ENCODE results near the gene EXOC4. TPM values are rescaled to one million over a fixed set of nuclear protein-coding genes. Genes with fewer than 3 reads are reported as not detected.

Gene EXOC4
- total and polyA plus RNA-seq, 9 donors = 26.8 to 80.5 (median 70.7) TPM

DNA sequence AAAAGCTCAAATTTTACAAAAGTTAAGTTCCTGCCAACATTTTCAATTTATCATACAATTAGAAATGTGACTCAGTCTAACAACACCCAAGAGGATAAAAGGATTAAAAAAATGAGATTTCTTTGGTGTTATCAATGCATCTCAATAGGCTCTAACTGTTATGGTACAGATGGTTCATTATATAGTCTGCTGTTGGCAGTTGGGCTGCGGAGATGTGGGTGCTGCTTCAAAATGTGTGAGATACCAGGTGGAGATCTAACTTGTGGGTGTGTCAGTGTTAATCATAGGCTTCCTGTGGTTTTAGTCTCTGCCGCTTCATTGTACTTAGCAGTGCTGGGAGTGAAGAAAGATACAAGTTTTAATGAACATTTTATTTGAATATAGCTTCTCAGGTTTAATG is 231.2 kb downstream of the EXOC4 start:
- H3K27me3 ChIP-seq = no peaks in the 10 kb centered on the region
- H3K9me3 ChIP-seq = no peaks in the 10 kb centered on the region
- 88 to 99% (median 92%) methylated on average over 2 of the region's 2 CpGs for WGBS, 3 donors
- no peak for DNase-seq
- H3K4me3 ChIP-seq = no peak overlapping the region
- intact Hi-C loops (cut with DNase I) = no loop called here
- TF ChIP-seq EP300 (IDR thresholded peaks at IDR 0.05) = no peak
- TF ChIP-seq POLR2A (IDR thresholded peaks at IDR 0.05) = no peak
- TF ChIP-seq, protein P1, sequence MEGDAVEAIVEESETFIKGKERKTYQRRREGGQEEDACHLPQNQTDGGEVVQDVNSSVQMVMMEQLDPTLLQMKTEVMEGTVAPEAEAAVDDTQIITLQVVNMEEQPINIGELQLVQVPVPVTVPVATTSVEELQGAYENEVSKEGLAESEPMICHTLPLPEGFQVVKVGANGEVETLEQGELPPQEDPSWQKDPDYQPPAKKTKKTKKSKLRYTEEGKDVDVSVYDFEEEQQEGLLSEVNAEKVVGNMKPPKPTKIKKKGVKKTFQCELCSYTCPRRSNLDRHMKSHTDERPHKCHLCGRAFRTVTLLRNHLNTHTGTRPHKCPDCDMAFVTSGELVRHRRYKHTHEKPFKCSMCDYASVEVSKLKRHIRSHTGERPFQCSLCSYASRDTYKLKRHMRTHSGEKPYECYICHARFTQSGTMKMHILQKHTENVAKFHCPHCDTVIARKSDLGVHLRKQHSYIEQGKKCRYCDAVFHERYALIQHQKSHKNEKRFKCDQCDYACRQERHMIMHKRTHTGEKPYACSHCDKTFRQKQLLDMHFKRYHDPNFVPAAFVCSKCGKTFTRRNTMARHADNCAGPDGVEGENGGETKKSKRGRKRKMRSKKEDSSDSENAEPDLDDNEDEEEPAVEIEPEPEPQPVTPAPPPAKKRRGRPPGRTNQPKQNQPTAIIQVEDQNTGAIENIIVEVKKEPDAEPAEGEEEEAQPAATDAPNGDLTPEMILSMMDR (IDR thresholded peaks at IDR 0.05) = no peak
- H3K4me1 ChIP-seq (ENCODE audit: insufficient read depth) = no peaks in the 10 kb centered on the region
- no peak overlapping the region for H3K27ac ChIP-seq
- no peaks in the 10 kb centered on the region for H3K36me3 ChIP-seq

DNA sequence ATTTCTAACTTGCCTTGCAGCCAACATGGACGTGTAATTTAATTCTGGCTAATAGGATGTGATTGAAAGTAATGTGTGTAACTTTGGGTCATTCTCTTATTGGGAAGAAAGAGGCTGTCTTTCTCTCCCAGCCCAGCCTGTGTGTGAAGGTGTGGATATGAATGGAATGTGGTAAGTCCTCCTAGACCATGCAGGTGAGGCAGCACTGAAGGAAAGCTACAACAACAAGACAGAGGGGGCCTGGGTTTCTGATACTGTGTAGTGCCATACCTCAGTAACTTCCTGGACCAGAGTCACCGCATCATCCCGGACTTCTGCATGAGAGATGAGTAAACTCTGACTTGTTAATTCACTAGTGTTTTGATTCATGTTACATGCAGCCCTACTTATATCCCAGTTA is 237.0 kb downstream of the EXOC4 start:
- DNase-seq = no peak
- intact Hi-C loops (cut with DNase I) = no loop called here
- WGBS, 3 donors = 91 to 97% (median 93%) methylated on average over 3 of the region's 3 CpGs
- no peaks in the 10 kb centered on the region for H3K4me1 ChIP-seq (ENCODE audit: insufficient read depth)
- H3K4me3 ChIP-seq = no peak overlapping the region
- H3K9me3 ChIP-seq = no peaks in the 10 kb centered on the region
- no peaks in the 10 kb centered on the region for H3K36me3 ChIP-seq
- TF ChIP-seq, protein P1 (IDR thresholded peaks at IDR 0.05) = no peak
- TF ChIP-seq EP300 (IDR thresholded peaks at IDR 0.05) (no peak), POLR2A (IDR thresholded peaks at IDR 0.05) (no peak)
- no peaks in the 10 kb centered on the region for H3K27me3 ChIP-seq
- H3K27ac ChIP-seq = no peak overlapping the region

DNA sequence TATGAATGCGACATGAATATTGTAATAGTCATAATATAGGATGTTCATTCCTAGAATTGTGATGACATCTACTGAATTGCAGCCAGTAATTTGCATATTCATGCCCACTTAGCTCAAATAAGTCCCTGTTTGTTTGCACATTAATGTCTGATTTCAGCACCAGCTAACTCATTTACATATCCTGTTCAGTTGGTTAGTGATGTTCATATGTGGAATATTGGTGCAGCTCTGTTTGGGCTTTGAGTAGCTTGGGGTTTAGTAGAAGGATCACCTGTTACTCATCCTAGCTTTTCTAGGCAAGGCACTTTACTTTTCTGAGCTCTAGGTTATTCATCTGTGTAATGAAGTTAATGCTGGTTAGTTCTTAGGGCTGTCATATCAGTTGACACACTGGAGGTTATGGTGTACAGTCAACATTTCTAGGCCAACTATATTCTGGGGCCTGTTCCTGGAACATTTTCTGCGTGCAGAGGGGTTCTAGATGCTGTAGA is 238.4 kb downstream of the EXOC4 start:
- intact Hi-C loops (cut with DNase I) = no loop called here
- 73 to 92% (median 91%) methylated on average over 2 of the region's 2 CpGs for WGBS, 3 donors
- Histone ChIP-seq H3K27me3 (no peaks in the 10 kb centered on the region), H3K4me3 (no peak overlapping the region), H3K9me3 (no peaks in the 10 kb centered on the region), H3K36me3 (no peaks in the 10 kb centered on the region), H3K27ac (no peak overlapping the region), H3K4me1 (ENCODE audit: insufficient read depth) (no peaks in the 10 kb centered on the region)
- no peak for DNase-seq
- no peak for TF ChIP-seq EP300 (IDR thresholded peaks at IDR 0.05)

DNA sequence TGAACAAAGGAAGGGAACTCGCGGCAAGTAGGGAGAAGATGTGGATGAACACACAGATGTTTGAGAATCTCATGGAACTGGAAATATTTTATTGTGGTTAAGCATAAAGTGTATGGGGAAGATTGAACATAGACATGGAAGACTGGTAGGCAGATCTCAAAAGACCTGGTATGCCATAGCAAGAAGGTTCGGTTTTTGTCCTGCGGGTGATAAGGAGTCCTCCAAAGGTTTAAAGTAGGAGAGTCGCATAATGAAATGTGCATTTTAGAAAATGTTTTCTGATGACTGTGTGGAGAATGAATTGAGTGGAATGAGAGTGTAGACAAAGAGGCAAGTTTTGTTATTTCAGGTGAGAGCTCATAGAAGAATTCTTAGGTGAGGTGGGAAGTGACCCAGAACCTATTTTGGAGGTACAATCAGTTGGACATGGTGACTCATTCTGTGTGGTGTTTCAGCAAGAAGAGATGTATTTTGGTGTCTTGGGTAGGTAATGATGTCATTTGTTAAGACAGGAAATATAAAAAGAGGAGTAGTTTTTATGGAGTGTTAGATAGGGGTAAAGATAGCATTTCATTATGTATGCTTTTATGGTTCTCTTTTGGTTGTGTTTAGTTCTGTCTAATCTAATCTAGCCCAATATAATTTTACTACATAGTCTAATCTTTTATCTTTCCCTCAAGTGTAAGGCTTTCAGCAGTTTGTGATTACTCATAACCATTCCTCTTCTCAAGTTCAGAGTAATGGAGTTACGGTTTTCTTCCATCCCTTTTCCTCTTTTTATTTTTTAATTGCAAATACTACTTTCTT is 239.2 kb downstream of the EXOC4 start:
- no peaks in the 10 kb centered on the region for H3K36me3 ChIP-seq
- H3K27ac ChIP-seq = no peak overlapping the region
- H3K4me1 ChIP-seq (ENCODE audit: insufficient read depth) = no peaks in the 10 kb centered on the region
- intact Hi-C loops (cut with DNase I) = no loop called here
- no peak overlapping the region for H3K4me3 ChIP-seq
- TF ChIP-seq, protein P1 (IDR thresholded peaks at IDR 0.05) = no peak
- TF ChIP-seq EP300 (IDR thresholded peaks at IDR 0.05) = no peak
- TF ChIP-seq POLR2A (IDR thresholded peaks at IDR 0.05) = no peak
- no peak for DNase-seq
- H3K9me3 ChIP-seq = no peaks in the 10 kb centered on the region
- 97 to 98% (median 98%) methylated on average over 6 of the region's 6 CpGs for WGBS, 3 donors
- H3K27me3 ChIP-seq = no peaks in the 10 kb centered on the region

DNA sequence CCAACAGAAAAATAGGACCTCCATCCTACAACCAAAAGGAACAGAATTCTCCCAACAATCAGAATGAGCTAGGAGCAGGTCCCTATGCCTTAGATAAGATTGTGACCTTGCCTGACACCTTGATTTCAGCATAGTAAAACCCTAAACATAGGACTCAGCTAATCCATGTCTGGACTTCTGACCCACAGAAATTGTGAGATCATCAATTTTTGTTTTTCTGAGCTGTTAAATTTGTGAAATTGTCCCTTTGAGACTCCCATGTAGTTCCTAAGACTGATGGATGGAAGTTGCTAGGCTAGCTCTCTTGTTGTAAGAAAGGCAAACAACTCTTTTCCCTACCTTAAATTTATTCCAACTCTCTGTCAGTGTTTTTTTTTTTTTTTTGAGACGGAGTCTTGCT is 244.2 kb downstream of the EXOC4 start:
- TF ChIP-seq POLR2A (IDR thresholded peaks at IDR 0.05) (no peak), EP300 (IDR thresholded peaks at IDR 0.05) (no peak)
- TF ChIP-seq, protein P1 (IDR thresholded peaks at IDR 0.05) = no peak
- 97 to 100% (median 100%) methylated on average over 1 of the region's 1 CpG for WGBS, 3 donors
- intact Hi-C loops (cut with DNase I) = no loop called here
- Histone ChIP-seq H3K36me3 (no peaks in the 10 kb centered on the region), H3K27me3 (no peaks in the 10 kb centered on the region), H3K4me1 (ENCODE audit: insufficient read depth) (no peaks in the 10 kb centered on the region), H3K27ac (no peak overlapping the region), H3K4me3 (no peak overlapping the region), H3K9me3 (no peaks in the 10 kb centered on the region)
- no peak for DNase-seq

Measured in ovary (tissue), 9 donors.